ENCODE data around the gene SWAP70.

Gene SWAP70

DNA sequence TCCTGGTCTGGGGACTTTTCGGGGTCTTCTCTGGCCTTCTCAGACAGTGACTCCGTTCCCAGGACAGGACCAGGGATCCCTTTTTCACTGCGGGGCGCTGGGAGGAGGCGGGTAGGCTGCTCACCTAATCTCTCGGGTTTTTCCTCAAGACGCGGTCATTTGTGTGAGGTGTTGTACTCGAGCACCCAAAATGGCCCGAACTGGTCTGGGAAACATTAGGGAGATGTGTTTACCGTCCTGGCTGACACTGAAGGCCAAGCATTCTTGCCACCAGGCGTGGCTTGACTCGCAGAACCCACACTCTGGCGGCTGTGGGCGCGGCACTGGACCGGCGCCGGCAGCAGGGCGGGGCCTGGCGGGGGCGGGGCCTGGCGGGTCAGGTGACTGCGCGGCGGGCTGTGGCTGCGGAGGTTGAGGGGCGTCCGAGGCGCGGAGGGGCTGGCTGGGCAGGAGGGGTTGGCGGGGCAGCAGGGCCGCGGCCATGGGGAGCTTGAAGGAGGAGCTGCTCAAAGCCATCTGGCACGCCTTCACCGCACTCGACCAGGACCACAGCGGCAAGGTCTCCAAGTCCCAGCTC lies at the start of gene SWAP70:
TSS of gene SWAP70 (plus strand) at position 379 of the 577 bp plus-strand sequence. CDS start at position 482, 103 bp downstream.
- peak within 1 kb of the TSS; percentile 70 for H3K4me3 ChIP-seq (ENCODE audit: low read depth, low read length)
- peak; percentile 64 for DNase-seq (ENCODE audit: low read depth)
- TF ChIP-seq, protein P1, sequence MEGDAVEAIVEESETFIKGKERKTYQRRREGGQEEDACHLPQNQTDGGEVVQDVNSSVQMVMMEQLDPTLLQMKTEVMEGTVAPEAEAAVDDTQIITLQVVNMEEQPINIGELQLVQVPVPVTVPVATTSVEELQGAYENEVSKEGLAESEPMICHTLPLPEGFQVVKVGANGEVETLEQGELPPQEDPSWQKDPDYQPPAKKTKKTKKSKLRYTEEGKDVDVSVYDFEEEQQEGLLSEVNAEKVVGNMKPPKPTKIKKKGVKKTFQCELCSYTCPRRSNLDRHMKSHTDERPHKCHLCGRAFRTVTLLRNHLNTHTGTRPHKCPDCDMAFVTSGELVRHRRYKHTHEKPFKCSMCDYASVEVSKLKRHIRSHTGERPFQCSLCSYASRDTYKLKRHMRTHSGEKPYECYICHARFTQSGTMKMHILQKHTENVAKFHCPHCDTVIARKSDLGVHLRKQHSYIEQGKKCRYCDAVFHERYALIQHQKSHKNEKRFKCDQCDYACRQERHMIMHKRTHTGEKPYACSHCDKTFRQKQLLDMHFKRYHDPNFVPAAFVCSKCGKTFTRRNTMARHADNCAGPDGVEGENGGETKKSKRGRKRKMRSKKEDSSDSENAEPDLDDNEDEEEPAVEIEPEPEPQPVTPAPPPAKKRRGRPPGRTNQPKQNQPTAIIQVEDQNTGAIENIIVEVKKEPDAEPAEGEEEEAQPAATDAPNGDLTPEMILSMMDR (IDR thresholded peaks at IDR 0.05; ENCODE audit: low read depth, low read length, missing control alignments), result peak; percentile 56
- in situ Hi-C loops (cut with HindIII; ENCODE audit: low sequenced_read_pairs), result no loop called here

DNA sequence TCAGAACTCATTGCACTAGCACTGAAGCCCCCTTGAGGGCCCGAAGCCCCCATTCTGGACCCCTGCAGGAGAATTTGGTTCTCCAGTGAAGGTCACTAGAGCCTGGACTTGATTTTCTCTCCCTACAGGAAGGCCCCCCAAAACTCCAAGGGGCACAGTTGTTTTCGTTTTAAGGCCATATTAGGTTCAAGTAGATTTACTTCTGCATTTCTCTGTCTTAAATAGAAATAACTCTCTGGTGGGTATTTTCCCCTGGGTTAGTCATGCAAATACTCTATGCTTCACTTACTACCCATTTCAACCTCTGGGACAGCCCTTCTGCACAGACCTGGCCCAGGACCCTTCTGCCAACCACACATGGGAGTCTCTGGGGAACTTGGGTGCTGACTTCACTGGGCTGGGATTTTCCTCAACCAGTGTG lies 48.8 kb upstream of the SWAP70 start:
- in situ Hi-C loops (cut with HindIII; ENCODE audit: low sequenced_read_pairs), result loop anchor here (5.0 kb wide), 2 partner anchors 137 to 687 kb away; no protein-coding TSS in a partner anchor
- DNase-seq (ENCODE audit: low read depth), result no peak

DNA sequence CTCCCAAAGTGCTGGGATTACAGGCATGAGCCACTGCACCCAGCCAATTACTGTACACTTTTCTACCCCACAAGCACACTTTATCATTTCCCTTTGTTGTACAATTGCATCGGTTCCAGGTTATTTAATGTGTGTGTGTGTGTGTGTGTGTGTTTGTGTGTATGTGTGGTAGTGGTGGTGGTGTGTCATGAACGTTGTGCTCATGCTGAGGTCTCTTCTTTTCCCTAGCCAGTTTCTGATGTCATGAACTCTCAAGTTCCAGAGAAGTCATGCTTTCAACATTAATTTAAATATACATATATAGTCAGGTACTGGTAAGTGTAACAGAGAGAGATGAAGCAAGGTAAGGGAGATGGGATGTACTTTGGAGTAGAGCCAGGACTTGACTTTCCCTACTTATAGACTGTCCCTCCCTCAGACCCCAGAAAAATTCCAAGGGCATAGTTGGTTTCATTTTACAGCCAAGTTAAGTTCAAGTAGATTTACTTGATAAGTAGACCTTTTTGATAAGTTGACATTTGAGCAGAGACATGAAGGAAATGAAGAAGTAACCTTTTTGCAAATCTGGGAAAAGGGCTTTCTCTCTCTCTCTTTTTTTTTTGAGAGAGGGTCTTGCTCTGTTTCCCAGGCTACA lies 47.7 kb upstream of the SWAP70 start:
- DNase-seq (ENCODE audit: low read depth), result no peak
- in situ Hi-C loops (cut with HindIII; ENCODE audit: low sequenced_read_pairs), result loop anchor here (5.0 kb wide), 2 partner anchors 136 to 686 kb away; no protein-coding TSS in a partner anchor
- TF ChIP-seq, protein P1 (IDR thresholded peaks at IDR 0.05; ENCODE audit: low read depth, low read length, missing control alignments), result no peak
- H3K4me3 ChIP-seq (ENCODE audit: low read depth, low read length), result no peak overlapping the region

More for the DNA sequence above, 48.8 kb upstream of the SWAP70 start:
- TF ChIP-seq, protein P1 (IDR thresholded peaks at IDR 0.05; ENCODE audit: low read depth, low read length, missing control alignments), result no peak
- H3K4me3 ChIP-seq (ENCODE audit: low read depth, low read length), result no peak overlapping the region

DNA sequence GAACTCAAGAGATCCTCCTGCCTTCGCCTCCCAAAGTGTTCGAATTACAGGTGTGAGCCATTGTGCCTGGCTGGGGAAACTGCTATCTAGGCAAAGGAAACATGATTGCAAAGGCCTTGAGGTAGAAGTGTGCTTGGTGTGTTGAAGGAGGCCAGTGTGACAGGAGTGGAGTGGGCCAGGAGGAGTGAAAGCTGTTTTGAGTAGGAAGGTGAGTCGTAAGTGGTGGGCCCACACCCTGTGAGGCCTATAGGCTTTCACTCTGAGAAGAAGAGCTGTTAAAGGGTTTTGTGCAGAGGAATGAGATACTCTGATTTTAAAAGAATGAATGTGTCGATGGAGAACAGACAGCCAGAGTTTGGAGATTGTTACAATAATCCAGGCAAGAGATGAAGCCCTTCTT lies 47.0 kb upstream of the SWAP70 start:
- no peak overlapping the region for H3K4me3 ChIP-seq (ENCODE audit: low read depth, low read length)
- DNase-seq (ENCODE audit: low read depth), result no peak
- TF ChIP-seq, protein P1 (IDR thresholded peaks at IDR 0.05; ENCODE audit: low read depth, low read length, missing control alignments), result no peak
- in situ Hi-C loops (cut with HindIII; ENCODE audit: low sequenced_read_pairs), result loop anchor here (5.0 kb wide), 2 partner anchors 135 to 685 kb away; no protein-coding TSS in a partner anchor

DNA sequence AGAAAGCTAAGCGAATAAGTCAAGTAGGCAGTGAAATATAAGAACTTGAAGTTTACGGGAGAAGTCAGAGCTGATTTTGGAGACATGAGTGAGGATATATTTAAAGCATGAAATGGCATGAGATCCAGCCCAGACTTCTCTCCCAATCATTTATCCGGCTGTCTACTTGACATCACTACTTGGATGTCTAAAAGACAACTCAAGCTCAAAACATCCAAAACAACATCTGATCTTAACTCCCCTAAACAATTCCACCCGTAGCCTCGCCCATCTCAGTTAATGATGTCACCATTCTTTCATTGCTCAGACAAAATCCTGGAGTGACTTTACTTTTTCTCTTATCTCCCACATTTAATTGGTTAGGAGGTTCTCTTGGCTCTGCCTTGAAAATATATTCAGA lies 45.9 kb upstream of the SWAP70 start:
- TF ChIP-seq, protein P1 (IDR thresholded peaks at IDR 0.05; ENCODE audit: low read depth, low read length, missing control alignments), result no peak
- in situ Hi-C loops (cut with HindIII; ENCODE audit: low sequenced_read_pairs), result loop anchor here (5.0 kb wide), 2 partner anchors 134 to 684 kb away; no protein-coding TSS in a partner anchor
- no peak for DNase-seq (ENCODE audit: low read depth)
- no peak overlapping the region for H3K4me3 ChIP-seq (ENCODE audit: low read depth, low read length)

DNA sequence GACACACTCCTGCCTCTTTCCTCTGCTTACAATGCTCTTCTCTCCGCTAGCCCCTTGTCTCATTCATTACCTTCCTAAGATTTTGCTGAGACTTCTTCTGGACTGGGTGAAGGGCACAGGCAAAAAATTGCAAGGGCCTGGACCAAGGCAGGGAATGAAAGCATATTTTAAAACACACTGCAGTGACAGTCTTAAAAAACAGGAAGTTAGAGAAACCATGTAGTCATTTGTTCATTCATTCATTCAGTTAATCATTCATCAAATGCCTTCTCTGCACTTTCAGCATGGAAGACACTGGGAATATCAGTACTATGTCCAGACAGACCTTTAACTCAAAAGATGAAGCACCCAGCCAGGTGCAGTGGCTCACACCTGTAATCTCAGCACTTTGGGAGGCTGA lies 44.9 kb upstream of the SWAP70 start:
- DNase-seq (ENCODE audit: low read depth), result no peak
- no peak overlapping the region for H3K4me3 ChIP-seq (ENCODE audit: low read depth, low read length)
- TF ChIP-seq, protein P1 (IDR thresholded peaks at IDR 0.05; ENCODE audit: low read depth, low read length, missing control alignments), result no peak
- in situ Hi-C loops (cut with HindIII; ENCODE audit: low sequenced_read_pairs), result loop anchor here (5.0 kb wide), 2 partner anchors 133 to 683 kb away; no protein-coding TSS in a partner anchor
